HEK293 (cell line): ENCODE measurements around the gene PHKA1.
A peak's percentile ranks its signal among the peaks of the same experiment; 100 is the strongest.

Source experiments
- CTCF ChIA-PET: fragments of 350-600 bp; formaldehyde crosslinking; extraction: SDS; loops from one replicate; lab custom pipeline; 2021; ENCODE audit warnings: antibody characterized with exemption; lab: Yijun Ruan, JAX
- POLR2A ChIA-PET: fragments of 300-600 bp; formaldehyde crosslinking; extraction: SDS; loops from one replicate; lab custom pipeline; 2020; ENCODE audit warnings: antibody characterized with exemption, inconsistent platforms; lab: Yijun Ruan, JAX
- H3K27ac ChIP-seq: fragments of 200-500 bp; sonication (Bioruptor generic); 2 replicates; pipeline ENCODE4 v1.5.1; 2014; ENCODE audit warnings: low read depth, low read length, control low read depth, inconsistent platforms; ENCODE audit errors: extremely low read depth
- H3K36me3 ChIP-seq, 2 experiments: fragments of 200-500 bp in 1 of 2; sonication (Bioruptor generic) in 1 of 2; 1 replicate in 1 of 2; 2 replicates in 1 of 2; pipeline ENCODE4 v1.5.1; 2014 to 2017; ENCODE audit warnings: inconsistent platforms in 2 of 2, low read length in 2 of 2; ENCODE audit not compliant: control insufficient read depth in 2 of 2, insufficient read depth in 1 of 2
- H3K4me1 ChIP-seq: fragments of 200-500 bp; sonication (Bioruptor generic); 2 replicates; pipeline ENCODE4 v1.5.1; 2014; ENCODE audit warnings: mild to moderate bottlenecking, low read length, inconsistent platforms; ENCODE audit not compliant: control insufficient read depth, insufficient read depth
- H3K4me3 ChIP-seq: 2 replicates; pipeline ENCODE4 v1.5.1; 2011; ENCODE audit warnings: low read depth, mild to moderate bottlenecking, control low read depth, low read length, moderate library complexity
- H3K9me3 ChIP-seq: fragments of 200-500 bp; sonication (Bioruptor generic); 2 replicates; pipeline ENCODE4 v1.5.1; 2014; ENCODE audit warnings: low read depth, low read length, inconsistent platforms; ENCODE audit not compliant: control insufficient read depth, insufficient read depth
- FEZF1 ChIP-seq: fragments of 450-650 bp; formaldehyde crosslinking; IDR thresholded peaks from 2 replicates; pipeline ENCODE4 v1.5.1; 2016; ENCODE audit warnings: missing biosample characterization, missing genetic modification characterization
- HOXD13 ChIP-seq: sonication (generic); formaldehyde crosslinking; IDR thresholded peaks from 2 replicates; pipeline ENCODE4 v1.8.0; 2022; ENCODE audit warnings: missing genetic modification reagents, borderline replicate concordance
- TRIM28 ChIP-seq: IDR thresholded peaks from 2 replicates; pipeline ENCODE4 v1.6.1; 2011; ENCODE audit warnings: low read length, control low read depth, borderline replicate concordance
- ZBTB17 ChIP-seq: fragments of 450-650 bp; formaldehyde crosslinking; IDR thresholded peaks from 2 replicates; pipeline ENCODE4 v1.5.1; 2016; ENCODE audit warnings: missing biosample characterization, missing genetic modification characterization
- ZFP69B ChIP-seq: fragments of 450-650 bp; formaldehyde crosslinking; IDR thresholded peaks from 2 replicates; pipeline ENCODE4 v1.5.1; 2016; ENCODE audit warnings: missing biosample characterization, missing genetic modification characterization
- ZNF132 ChIP-seq: fragments of 450-650 bp; formaldehyde crosslinking; IDR thresholded peaks from 2 replicates; pipeline ENCODE4 v1.5.1; 2017; ENCODE audit warnings: missing biosample characterization, missing genetic modification characterization, borderline replicate concordance
- ZNF341 ChIP-seq: fragments of 450-650 bp; formaldehyde crosslinking; IDR thresholded peaks from 2 replicates; pipeline ENCODE4; 2016; ENCODE audit warnings: low read depth, missing biosample characterization, missing genetic modification characterization
- ZNF391 ChIP-seq: fragments of 450-650 bp; formaldehyde crosslinking; IDR thresholded peaks from 2 replicates; pipeline ENCODE4 v1.5.1; 2016; ENCODE audit warnings: low read depth, missing biosample characterization, missing genetic modification characterization, borderline replicate concordance
- ZNF426 ChIP-seq: fragments of 450-650 bp; formaldehyde crosslinking; IDR thresholded peaks from 2 replicates; pipeline ENCODE4 v1.5.1; 2017; ENCODE audit warnings: missing biosample characterization, missing genetic modification characterization, mild to moderate bottlenecking, inconsistent platforms, moderate library complexity
- ZNF558 ChIP-seq: fragments of 450-650 bp; formaldehyde crosslinking; IDR thresholded peaks from 2 replicates; pipeline ENCODE4 v1.5.1; 2016; ENCODE audit warnings: missing biosample characterization, missing genetic modification characterization
- ZNF600 ChIP-seq: fragments of 450-650 bp; formaldehyde crosslinking; IDR thresholded peaks from 2 replicates; pipeline ENCODE4 v1.5.1; 2016; ENCODE audit warnings: missing biosample characterization, missing genetic modification characterization
- ZNF768 ChIP-seq: fragments of 450-650 bp; formaldehyde crosslinking; IDR thresholded peaks from 2 replicates; pipeline ENCODE4 v1.5.1; 2018; ENCODE audit warnings: missing biosample characterization, mild to moderate bottlenecking, missing genetic modification characterization
- ZNF837 ChIP-seq: fragments of 450-650 bp; formaldehyde crosslinking; IDR thresholded peaks from 2 replicates; pipeline ENCODE4 v1.5.1; 2016; ENCODE audit warnings: missing biosample characterization, missing genetic modification characterization
- ZSCAN30 ChIP-seq: fragments of 450-650 bp; IDR thresholded peaks from 2 replicates; pipeline ENCODE4 v1.5.1; 2018; ENCODE audit warnings: missing biosample characterization, mild to moderate bottlenecking, missing genetic modification characterization, moderate library complexity
- TF ChIP-seq, protein P1 (sequence below): fragments of 450-650 bp; formaldehyde crosslinking; IDR thresholded peaks from 2 replicates; pipeline ENCODE4 v1.5.1; 2016; ENCODE audit warnings: missing biosample characterization, missing genetic modification characterization
- TF ChIP-seq, protein P2 (sequence below): fragments of 450-650 bp; formaldehyde crosslinking; IDR thresholded peaks from 2 replicates; pipeline ENCODE4 v1.5.1; 2017; ENCODE audit warnings: missing biosample characterization, missing genetic modification characterization
- TF ChIP-seq, protein P3 (sequence below): fragments of 450-650 bp; formaldehyde crosslinking; IDR thresholded peaks from 2 replicates; pipeline ENCODE4 v1.5.1; 2016; ENCODE audit warnings: missing biosample characterization, missing genetic modification characterization
- TF ChIP-seq, protein P4 (sequence below): fragments of 450-650 bp; formaldehyde crosslinking; IDR thresholded peaks from 2 replicates; pipeline ENCODE4 v1.5.1; 2016; ENCODE audit warnings: missing biosample characterization, missing genetic modification characterization
- TF ChIP-seq, protein P5 (sequence below): fragments of 450-650 bp; formaldehyde crosslinking; IDR thresholded peaks from 2 replicates; pipeline ENCODE4 v1.5.1; 2016; ENCODE audit warnings: missing biosample characterization, missing genetic modification characterization
- TF ChIP-seq, protein P6 (sequence below): fragments of 450-650 bp; formaldehyde crosslinking; IDR thresholded peaks from 2 replicates; pipeline ENCODE4 v1.5.1; 2017; ENCODE audit warnings: missing biosample characterization, missing genetic modification characterization
- TF ChIP-seq, protein P7 (sequence below): fragments of 450-650 bp; formaldehyde crosslinking; IDR thresholded peaks from 2 replicates; pipeline ENCODE4 v1.5.1; 2017; ENCODE audit warnings: missing biosample characterization, missing genetic modification characterization

PHKA1 gene

DNA sequence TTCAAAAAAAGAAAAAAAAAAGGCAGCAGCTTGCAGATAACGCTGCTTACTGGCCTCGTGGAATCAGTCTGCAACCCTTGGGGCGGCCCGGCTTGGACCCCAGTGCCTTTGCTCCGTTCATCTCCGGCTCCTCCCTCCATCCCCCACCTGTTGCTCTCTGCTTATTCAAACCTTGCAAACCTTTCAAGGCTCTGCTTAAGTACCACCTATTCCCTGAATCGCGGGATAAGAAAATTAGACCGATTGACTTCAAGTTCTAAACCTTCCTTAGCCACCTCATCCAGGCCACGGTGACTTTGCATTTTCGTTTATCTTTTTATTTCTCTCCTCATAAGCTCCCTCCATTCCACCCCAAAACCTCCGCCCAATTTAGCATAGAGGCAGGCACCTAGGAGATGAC lies 1.4 kb upstream of the PHKA1 start (continued):
- TF ChIP-seq, protein P1, sequence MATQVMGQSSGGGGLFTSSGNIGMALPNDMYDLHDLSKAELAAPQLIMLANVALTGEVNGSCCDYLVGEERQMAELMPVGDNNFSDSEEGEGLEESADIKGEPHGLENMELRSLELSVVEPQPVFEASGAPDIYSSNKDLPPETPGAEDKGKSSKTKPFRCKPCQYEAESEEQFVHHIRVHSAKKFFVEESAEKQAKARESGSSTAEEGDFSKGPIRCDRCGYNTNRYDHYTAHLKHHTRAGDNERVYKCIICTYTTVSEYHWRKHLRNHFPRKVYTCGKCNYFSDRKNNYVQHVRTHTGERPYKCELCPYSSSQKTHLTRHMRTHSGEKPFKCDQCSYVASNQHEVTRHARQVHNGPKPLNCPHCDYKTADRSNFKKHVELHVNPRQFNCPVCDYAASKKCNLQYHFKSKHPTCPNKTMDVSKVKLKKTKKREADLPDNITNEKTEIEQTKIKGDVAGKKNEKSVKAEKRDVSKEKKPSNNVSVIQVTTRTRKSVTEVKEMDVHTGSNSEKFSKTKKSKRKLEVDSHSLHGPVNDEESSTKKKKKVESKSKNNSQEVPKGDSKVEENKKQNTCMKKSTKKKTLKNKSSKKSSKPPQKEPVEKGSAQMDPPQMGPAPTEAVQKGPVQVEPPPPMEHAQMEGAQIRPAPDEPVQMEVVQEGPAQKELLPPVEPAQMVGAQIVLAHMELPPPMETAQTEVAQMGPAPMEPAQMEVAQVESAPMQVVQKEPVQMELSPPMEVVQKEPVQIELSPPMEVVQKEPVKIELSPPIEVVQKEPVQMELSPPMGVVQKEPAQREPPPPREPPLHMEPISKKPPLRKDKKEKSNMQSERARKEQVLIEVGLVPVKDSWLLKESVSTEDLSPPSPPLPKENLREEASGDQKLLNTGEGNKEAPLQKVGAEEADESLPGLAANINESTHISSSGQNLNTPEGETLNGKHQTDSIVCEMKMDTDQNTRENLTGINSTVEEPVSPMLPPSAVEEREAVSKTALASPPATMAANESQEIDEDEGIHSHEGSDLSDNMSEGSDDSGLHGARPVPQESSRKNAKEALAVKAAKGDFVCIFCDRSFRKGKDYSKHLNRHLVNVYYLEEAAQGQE (tag by site-specific recombination) = no peak
- TF ChIP-seq, protein P2, sequence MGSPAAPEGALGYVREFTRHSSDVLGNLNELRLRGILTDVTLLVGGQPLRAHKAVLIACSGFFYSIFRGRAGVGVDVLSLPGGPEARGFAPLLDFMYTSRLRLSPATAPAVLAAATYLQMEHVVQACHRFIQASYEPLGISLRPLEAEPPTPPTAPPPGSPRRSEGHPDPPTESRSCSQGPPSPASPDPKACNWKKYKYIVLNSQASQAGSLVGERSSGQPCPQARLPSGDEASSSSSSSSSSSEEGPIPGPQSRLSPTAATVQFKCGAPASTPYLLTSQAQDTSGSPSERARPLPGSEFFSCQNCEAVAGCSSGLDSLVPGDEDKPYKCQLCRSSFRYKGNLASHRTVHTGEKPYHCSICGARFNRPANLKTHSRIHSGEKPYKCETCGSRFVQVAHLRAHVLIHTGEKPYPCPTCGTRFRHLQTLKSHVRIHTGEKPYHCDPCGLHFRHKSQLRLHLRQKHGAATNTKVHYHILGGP (tag by site-specific recombination) = no peak
- no peak for TF ChIP-seq ZFP69B (tag by site-specific recombination)
- TF ChIP-seq, protein P3, sequence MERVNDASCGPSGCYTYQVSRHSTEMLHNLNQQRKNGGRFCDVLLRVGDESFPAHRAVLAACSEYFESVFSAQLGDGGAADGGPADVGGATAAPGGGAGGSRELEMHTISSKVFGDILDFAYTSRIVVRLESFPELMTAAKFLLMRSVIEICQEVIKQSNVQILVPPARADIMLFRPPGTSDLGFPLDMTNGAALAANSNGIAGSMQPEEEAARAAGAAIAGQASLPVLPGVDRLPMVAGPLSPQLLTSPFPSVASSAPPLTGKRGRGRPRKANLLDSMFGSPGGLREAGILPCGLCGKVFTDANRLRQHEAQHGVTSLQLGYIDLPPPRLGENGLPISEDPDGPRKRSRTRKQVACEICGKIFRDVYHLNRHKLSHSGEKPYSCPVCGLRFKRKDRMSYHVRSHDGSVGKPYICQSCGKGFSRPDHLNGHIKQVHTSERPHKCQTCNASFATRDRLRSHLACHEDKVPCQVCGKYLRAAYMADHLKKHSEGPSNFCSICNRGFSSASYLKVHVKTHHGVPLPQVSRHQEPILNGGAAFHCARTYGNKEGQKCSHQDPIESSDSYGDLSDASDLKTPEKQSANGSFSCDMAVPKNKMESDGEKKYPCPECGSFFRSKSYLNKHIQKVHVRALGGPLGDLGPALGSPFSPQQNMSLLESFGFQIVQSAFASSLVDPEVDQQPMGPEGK = no peak
- TF ChIP-seq TRIM28 = no peak
- TF ChIP-seq, protein P4, sequence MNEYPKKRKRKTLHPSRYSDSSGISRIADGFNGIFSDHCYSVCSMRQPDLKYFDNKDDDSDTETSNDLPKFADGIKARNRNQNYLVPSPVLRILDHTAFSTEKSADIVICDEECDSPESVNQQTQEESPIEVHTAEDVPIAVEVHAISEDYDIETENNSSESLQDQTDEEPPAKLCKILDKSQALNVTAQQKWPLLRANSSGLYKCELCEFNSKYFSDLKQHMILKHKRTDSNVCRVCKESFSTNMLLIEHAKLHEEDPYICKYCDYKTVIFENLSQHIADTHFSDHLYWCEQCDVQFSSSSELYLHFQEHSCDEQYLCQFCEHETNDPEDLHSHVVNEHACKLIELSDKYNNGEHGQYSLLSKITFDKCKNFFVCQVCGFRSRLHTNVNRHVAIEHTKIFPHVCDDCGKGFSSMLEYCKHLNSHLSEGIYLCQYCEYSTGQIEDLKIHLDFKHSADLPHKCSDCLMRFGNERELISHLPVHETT (tag by site-specific recombination) = no peak

DNA sequence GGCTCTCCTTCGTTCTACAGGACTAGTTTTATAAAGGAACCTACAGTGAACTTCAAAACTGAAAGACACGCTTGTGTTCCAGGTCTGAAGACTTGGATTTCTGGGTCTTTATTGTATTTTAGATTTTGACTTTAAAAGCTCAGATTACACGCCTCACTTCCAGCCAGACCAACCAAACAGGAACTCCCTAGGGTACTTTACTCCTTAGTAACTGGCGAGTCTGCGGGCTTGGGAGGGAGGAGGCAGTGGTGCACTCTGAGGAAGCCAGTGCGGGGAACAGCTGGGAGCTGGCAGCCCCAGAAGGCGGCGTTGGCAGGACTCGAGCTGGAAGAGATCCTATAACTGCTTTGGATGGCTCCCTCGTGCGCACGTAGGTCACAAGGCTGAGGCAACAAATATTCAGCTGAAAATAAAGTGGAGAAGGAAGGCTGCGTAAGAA lies 391 bp upstream of the PHKA1 start:
- CTCF ChIA-PET = interaction anchor here (0.9 kb wide), 1 partner anchor 10 kb away, joined by 3 read pairs; no protein-coding TSS in a partner anchor
- POLR2A ChIA-PET = interaction anchor here (1.0 kb wide), 1 partner anchor 437 kb away, joined by 4 read pairs; the partner anchor contains the start of gene RPS4X
- H3K4me3 ChIP-seq = peak overlapping the region; percentile 53
- peaks cover 3 to 4% of the 10 kb centered on the region in 2 experiments; a peak in 2 of 3 replicates for H3K36me3 ChIP-seq
- H3K4me1 ChIP-seq = peaks cover 4% of the 10 kb centered on the region
- H3K9me3 ChIP-seq = no peaks in the 10 kb centered on the region
- peak overlapping the region; percentile 70 for H3K27ac ChIP-seq
- TF ChIP-seq ZBTB17 (tag by site-specific recombination) = peak; percentile 10; the same call in 1 of the 2 replicates
- no peak for TF ChIP-seq ZNF391 (tag by site-specific recombination)
- TF ChIP-seq ZNF837 (tag by site-specific recombination) = no peak
- no peak for TF ChIP-seq HOXD13 (CRISPR knock-in tag)
- TF ChIP-seq ZNF132 = no peak
- no peak for TF ChIP-seq ZNF426
- TF ChIP-seq ZNF768 (tag by site-specific recombination) = no peak
- TF ChIP-seq, protein P5, sequence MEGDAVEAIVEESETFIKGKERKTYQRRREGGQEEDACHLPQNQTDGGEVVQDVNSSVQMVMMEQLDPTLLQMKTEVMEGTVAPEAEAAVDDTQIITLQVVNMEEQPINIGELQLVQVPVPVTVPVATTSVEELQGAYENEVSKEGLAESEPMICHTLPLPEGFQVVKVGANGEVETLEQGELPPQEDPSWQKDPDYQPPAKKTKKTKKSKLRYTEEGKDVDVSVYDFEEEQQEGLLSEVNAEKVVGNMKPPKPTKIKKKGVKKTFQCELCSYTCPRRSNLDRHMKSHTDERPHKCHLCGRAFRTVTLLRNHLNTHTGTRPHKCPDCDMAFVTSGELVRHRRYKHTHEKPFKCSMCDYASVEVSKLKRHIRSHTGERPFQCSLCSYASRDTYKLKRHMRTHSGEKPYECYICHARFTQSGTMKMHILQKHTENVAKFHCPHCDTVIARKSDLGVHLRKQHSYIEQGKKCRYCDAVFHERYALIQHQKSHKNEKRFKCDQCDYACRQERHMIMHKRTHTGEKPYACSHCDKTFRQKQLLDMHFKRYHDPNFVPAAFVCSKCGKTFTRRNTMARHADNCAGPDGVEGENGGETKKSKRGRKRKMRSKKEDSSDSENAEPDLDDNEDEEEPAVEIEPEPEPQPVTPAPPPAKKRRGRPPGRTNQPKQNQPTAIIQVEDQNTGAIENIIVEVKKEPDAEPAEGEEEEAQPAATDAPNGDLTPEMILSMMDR (tag by site-specific recombination) = peak; percentile 44; the same call in 1 of the 2 replicates
- peak; percentile 81 for TF ChIP-seq ZNF341
- 0 out of 2 replicates have a peak, but pooled peaks have one; percentile 31 for TF ChIP-seq ZNF600 (tag by site-specific recombination)
- no peak for TF ChIP-seq TRIM28
- no peak for TF ChIP-seq ZSCAN30 (tag by site-specific recombination)
- TF ChIP-seq, protein P6, sequence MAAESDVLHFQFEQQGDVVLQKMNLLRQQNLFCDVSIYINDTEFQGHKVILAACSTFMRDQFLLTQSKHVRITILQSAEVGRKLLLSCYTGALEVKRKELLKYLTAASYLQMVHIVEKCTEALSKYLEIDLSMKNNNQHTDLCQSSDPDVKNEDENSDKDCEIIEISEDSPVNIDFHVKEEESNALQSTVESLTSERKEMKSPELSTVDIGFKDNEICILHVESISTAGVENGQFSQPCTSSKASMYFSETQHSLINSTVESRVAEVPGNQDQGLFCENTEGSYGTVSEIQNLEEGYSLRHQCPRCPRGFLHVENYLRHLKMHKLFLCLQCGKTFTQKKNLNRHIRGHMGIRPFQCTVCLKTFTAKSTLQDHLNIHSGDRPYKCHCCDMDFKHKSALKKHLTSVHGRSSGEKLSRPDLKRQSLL (tag by site-specific recombination) = no peak
- no peak for TF ChIP-seq ZNF558
- TF ChIP-seq, protein P7, sequence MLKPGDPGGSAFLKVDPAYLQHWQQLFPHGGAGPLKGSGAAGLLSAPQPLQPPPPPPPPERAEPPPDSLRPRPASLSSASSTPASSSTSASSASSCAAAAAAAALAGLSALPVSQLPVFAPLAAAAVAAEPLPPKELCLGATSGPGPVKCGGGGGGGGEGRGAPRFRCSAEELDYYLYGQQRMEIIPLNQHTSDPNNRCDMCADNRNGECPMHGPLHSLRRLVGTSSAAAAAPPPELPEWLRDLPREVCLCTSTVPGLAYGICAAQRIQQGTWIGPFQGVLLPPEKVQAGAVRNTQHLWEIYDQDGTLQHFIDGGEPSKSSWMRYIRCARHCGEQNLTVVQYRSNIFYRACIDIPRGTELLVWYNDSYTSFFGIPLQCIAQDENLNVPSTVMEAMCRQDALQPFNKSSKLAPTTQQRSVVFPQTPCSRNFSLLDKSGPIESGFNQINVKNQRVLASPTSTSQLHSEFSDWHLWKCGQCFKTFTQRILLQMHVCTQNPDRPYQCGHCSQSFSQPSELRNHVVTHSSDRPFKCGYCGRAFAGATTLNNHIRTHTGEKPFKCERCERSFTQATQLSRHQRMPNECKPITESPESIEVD (tag by site-specific recombination) = 0 out of 2 replicates have a peak, but pooled peaks have one; percentile 31
- 0 out of 2 replicates have a peak, but pooled peaks have one; percentile 5 for TF ChIP-seq FEZF1 (tag by site-specific recombination)
